GM12891 (cell line): Measurements from ENCODE around the gene PCDH1.

Source experiments
- PAX5 ChIP-seq: IDR thresholded peaks from 2 replicates; pipeline ENCODE4 v1.6.1; 2011; ENCODE audit warnings: low read length, moderate library complexity, mild to moderate bottlenecking; ENCODE audit not compliant: insufficient read depth, severe bottlenecking
- POLR2A ChIP-seq: IDR thresholded peaks from 2 replicates; pipeline ENCODE4 v1.6.1; 2011; ENCODE audit warnings: low read depth, low read length, control low read depth
- POLR2AphosphoS5 ChIP-seq: IDR thresholded peaks from 2 replicates; pipeline ENCODE4 v1.6.1; 2011; ENCODE audit warnings: low read depth, low read length, control low read depth
- POU2F2 ChIP-seq: IDR thresholded peaks from 2 replicates; pipeline ENCODE4 v1.6.1; 2011; ENCODE audit warnings: low read depth, mild to moderate bottlenecking, control low read depth, low read length, moderate library complexity
- SPI1 ChIP-seq: IDR thresholded peaks from 2 replicates; pipeline ENCODE4 v1.6.1; 2011; ENCODE audit warnings: low read depth, low read length, control low read depth
- TAF1 ChIP-seq: IDR thresholded peaks from 2 replicates; pipeline ENCODE4 v1.6.1; 2011; ENCODE audit warnings: low read depth, low read length, control low read depth

GRCh38 chr5:141805874-141806595 lies 72.2 kb downstream of the PCDH1 start:
- no peak for TF ChIP-seq POLR2AphosphoS5
- TF ChIP-seq POLR2A = no peak
- no peak for TF ChIP-seq TAF1
- TF ChIP-seq POU2F2 = no peak
- TF ChIP-seq SPI1 = no peak
- TF ChIP-seq PAX5 = no peak
